A549 (cell line): ENCODE results near the gene TCP1. TPM values are rescaled to one million over a fixed set of nuclear protein-coding genes. Genes with fewer than 3 reads are reported as not detected.

Experiments used
- ATAC-seq, 2 experiments: fragments of 200-7000 bp in 1 of 2; fragments of >200 bp in 1 of 2; cut with Nextera tagmentation in 1 of 2; cut with Tn5 transposase in 1 of 2; 3 replicates each; pipeline versions ENCODE4 v1.8.0 to v1.9.1; 2018 to 2020; ENCODE audit warnings: mild to moderate bottlenecking in 1 of 2, moderate library complexity in 1 of 2
- CTCF ChIA-PET: fragments of 300-600 bp; sonication (Branson Sonifier 250); formaldehyde crosslinking; extraction: SDS; loops from one replicate; lab custom pipeline; 2021; ENCODE audit warnings: antibody characterized with exemption, inconsistent platforms; lab: Yijun Ruan, JAX
- POLR2A ChIA-PET: fragments of 350-600 bp; formaldehyde crosslinking; extraction: SDS; loops from one replicate; lab custom pipeline; 2021; ENCODE audit warnings: antibody characterized with exemption, inconsistent platforms; lab: Yijun Ruan, JAX
- DNase-seq, 2 experiments: peaks; one replicate each; pipeline versions ENCODE4 v3.0.0 to v3.0.0-alpha.2; 2011 to 2016; ENCODE audit warnings: low read depth in 1 of 2, low spot score in 1 of 2
- FAIRE-seq: peaks from 2 replicates; lab custom pipeline; 2011; peaks lifted over from hg19 to GRCh38; lab: Jason Lieb, UNC
- H3K27ac ChIP-seq, 2 experiments: fragments of >200 bp; sonication (Bioruptor Twin); formaldehyde crosslinking; 3 replicates each; pipeline ENCODE4 v1.5.1; 2016 to 2017
- H3K4me1 ChIP-seq: fragments of >200 bp; sonication (Bioruptor Twin); formaldehyde crosslinking; 3 replicates; pipeline ENCODE4 v1.6.1; 2016
- H3K4me2 ChIP-seq: fragments of >200 bp; sonication (Bioruptor Twin); formaldehyde crosslinking; 3 replicates; pipeline ENCODE4 v1.6.1; 2016
- H3K4me3 ChIP-seq: fragments of >200 bp; sonication (Bioruptor Twin); formaldehyde crosslinking; 3 replicates; pipeline ENCODE4 v1.5.1; 2016
- H3K9me3 ChIP-seq: fragments of >200 bp; sonication (Bioruptor Twin); formaldehyde crosslinking; 3 replicates; pipeline ENCODE4 v1.6.1; 2016
- CBX2 ChIP-seq: fragments of 200-600 bp; sonication (generic); IDR thresholded peaks from 2 replicates; pipeline ENCODE4 v1.6.1; 2016; ENCODE audit warnings: low read depth, mild to moderate bottlenecking, borderline replicate concordance
- EHMT2 ChIP-seq: fragments of 200-600 bp; sonication (generic); IDR thresholded peaks from 2 replicates; pipeline ENCODE4 v1.6.1; 2016; ENCODE audit warnings: antibody characterized with exemption, low read depth, mild to moderate bottlenecking, moderate library complexity
- EP300 ChIP-seq, 2 experiments: fragments of >200 bp; sonication (Bioruptor Twin); formaldehyde crosslinking; IDR thresholded peaks; 2 replicates in 1 of 2; 3 replicates in 1 of 2; pipeline ENCODE4 v1.6.1; 2016 to 2017
- HES2 ChIP-seq: fragments of >200 bp; sonication (Bioruptor Twin); formaldehyde crosslinking; IDR thresholded peaks from 2 replicates; pipeline ENCODE4 v1.6.1; 2016
- HEYL ChIP-seq: fragments of 250-450 bp; sonication (Bioruptor Pico); IDR thresholded peaks from 2 replicates; pipeline ENCODE4 v1.8.0; 2021; ENCODE audit warnings: mild to moderate bottlenecking, moderate library complexity
- JUNB ChIP-seq: fragments of >200 bp; sonication (Bioruptor Twin); formaldehyde crosslinking; IDR thresholded peaks from 2 replicates; pipeline ENCODE4 v1.6.1; 2016
- KDM5A ChIP-seq: fragments of 200-600 bp; sonication (generic); IDR thresholded peaks from 2 replicates; pipeline ENCODE4 v1.6.1; 2016; ENCODE audit warnings: antibody characterized with exemption, mild to moderate bottlenecking
- NFE2L2 ChIP-seq: fragments of 150-350 bp; conservative IDR thresholded peaks from 2 replicates; pipeline ENCODE4 v1.6.1; 2014; ENCODE audit warnings: low read length
- POLR2A ChIP-seq: IDR thresholded peaks from 2 replicates; pipeline ENCODE4 v1.6.1; 2012; ENCODE audit warnings: mild to moderate bottlenecking, low read length
- RAD21 ChIP-seq, 2 experiments: fragments of >200 bp in 1 of 2; sonication (Bioruptor Twin) in 1 of 2; formaldehyde crosslinking in 1 of 2; IDR thresholded peaks in 1 of 2; conservative IDR thresholded peaks in 1 of 2; 2 replicates in 1 of 2; 3 replicates in 1 of 2; pipeline ENCODE4 v1.6.1; 2012 to 2018; ENCODE audit warnings: inconsistent platforms in 1 of 2
- REST ChIP-seq: fragments of 200-600 bp; sonication (generic); IDR thresholded peaks from 2 replicates; pipeline ENCODE4 v1.6.1; 2016; ENCODE audit warnings: antibody characterized with exemption, mild to moderate bottlenecking, moderate library complexity
- RNF2 ChIP-seq: fragments of 200-600 bp; sonication (generic); IDR thresholded peaks from 2 replicates; pipeline ENCODE4 v1.6.1; 2016; ENCODE audit warnings: low read depth, mild to moderate bottlenecking, antibody characterized with exemption, moderate library complexity, borderline replicate concordance
- SMC3 ChIP-seq: fragments of >200 bp; sonication (Bioruptor Twin); formaldehyde crosslinking; IDR thresholded peaks from 3 replicates; pipeline ENCODE4 v1.6.1; 2018; ENCODE audit warnings: inconsistent platforms
- SREBF2 ChIP-seq: fragments of 450-650 bp; IDR thresholded peaks from 2 replicates; pipeline ENCODE4 v1.6.1; 2014; ENCODE audit warnings: mild to moderate bottlenecking, moderate library complexity
- ZFP36 ChIP-seq: fragments of 450-650 bp; IDR thresholded peaks from 2 replicates; pipeline ENCODE4 v1.6.1; 2014; ENCODE audit warnings: borderline replicate concordance; ENCODE audit not compliant: partially characterized antibody
- WGBS: methylation state at CpG from one replicate; pipeline ENCODE4 v1.1.6; 2017; ENCODE audit errors: missing lambda C conversion rate; 5-methylcytosine and 5-hydroxymethylcytosine counted together
- polyA plus RNA-seq, 4 experiments: library from polyadenylated mRNA; depleted of rRNA in 3 of 4; stranded (reverse); fragments of >200 nt; fragmentation: RNase III in 1 of 4; extraction: RNeasy Plus Mini Kit Qiagen cat#74134 plus additional on column Dnase treatment in 1 of 4; gene quantifications; 2 replicates in 3 of 4; 3 replicates in 1 of 4; pipeline ENCODE4 v1.2.3, GENCODE V29; 2011 to 2017
- TF ChIP-seq, protein P1 (sequence below): IDR thresholded peaks from 2 replicates; pipeline ENCODE4 v1.6.1; 2012
- TF ChIP-seq, protein P2 (sequence below): IDR thresholded peaks from 2 replicates; pipeline ENCODE4 v1.6.1; 2012; ENCODE audit warnings: low read depth, borderline replicate concordance
- TF ChIP-seq, protein P3 (sequence below): fragments of 450-650 bp; IDR thresholded peaks from 2 replicates; pipeline ENCODE4 v1.6.1; 2014; ENCODE audit warnings: antibody characterized with exemption

The TCP1 gene
- polyA plus RNA-seq, 2 of the 4 experiments (the other 2 are of a cell fraction), result 215 to 367 TPM

GRCh38 chr6:159821122-159821521 is 31.7 kb upstream of the TCP1 start:
- CTCF ChIA-PET, result no interaction called here
- ATAC-seq, result no peak
- Histone ChIP-seq H3K4me2 (no peak overlapping the region), H3K27ac (no peak overlapping the region), H3K9me3 (no peaks in the 10 kb centered on the region), H3K4me1 (no peaks in the 10 kb centered on the region), H3K4me3 (no peak overlapping the region)
- POLR2A ChIA-PET, result no interaction called here
- DNase-seq, result no peak
- TF ChIP-seq SREBF2 (no peak), CBX2 (no peak), JUNB (no peak), RAD21 (conservative IDR thresholded peaks at IDR 0.05 in 1 of 2, IDR thresholded peaks at IDR 0.05 in 1 of 2) (no peak)
- no peak for FAIRE-seq
- WGBS, result 75% methylated on average over 11 of the region's 11 CpGs

DNA sequence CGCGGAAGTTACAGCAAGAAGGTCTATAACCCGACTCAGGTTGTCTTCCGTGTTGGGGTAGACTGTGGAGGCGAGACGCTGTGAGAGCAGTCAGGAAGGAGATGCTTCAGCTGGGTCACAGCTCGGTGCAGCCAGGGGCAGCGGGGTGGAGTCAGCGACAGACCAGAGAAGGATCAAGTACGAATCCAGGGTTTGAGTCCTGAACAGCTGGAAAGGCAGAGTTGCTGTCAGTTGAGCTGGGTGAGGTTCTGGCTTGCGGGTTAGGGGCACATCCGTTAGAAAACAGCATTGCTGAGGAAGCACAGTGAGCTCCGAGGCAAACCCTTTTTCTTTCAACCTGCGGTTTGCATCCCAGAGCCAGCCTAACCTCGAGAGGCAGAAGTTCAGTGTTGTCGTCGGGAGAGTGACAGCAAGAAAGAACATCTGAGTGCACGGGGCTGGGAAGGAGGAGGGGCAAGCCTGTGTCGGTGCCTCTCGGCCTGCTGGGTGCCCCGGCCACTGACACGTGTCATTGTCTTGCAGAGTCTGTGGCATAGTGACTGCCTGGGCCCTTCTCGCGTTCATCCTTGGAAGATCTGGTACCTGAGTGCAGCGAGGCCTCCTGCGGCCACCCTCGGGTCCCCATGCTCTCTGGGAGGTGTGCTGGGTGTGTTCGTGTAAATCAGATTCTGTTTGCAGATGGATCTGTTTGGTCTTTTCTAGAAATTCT is 30.7 kb upstream of the TCP1 start:
- WGBS, result 62% methylated on average over 23 of the region's 28 CpGs
- no peak for DNase-seq
- no peaks in the 10 kb centered on the region for H3K9me3 ChIP-seq
- no peak for ATAC-seq
- no peak overlapping the region for H3K4me2 ChIP-seq
- POLR2A ChIA-PET, result no interaction called here
- CTCF ChIA-PET, result interaction anchor here (0.8 kb wide), 1 partner anchor 9 kb away, joined by 3 read pairs; no protein-coding TSS in a partner anchor
- H3K27ac ChIP-seq, result no peak overlapping the region
- no peaks in the 10 kb centered on the region for H3K4me1 ChIP-seq
- FAIRE-seq, result no peak
- no peak overlapping the region for H3K4me3 ChIP-seq
- TF ChIP-seq, protein P1, sequence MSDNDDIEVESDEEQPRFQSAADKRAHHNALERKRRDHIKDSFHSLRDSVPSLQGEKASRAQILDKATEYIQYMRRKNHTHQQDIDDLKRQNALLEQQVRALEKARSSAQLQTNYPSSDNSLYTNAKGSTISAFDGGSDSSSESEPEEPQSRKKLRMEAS, result no peak
- TF ChIP-seq HEYL (CRISPR knock-in tag) (no peak), HES2 (no peak), ZFP36 (no peak), EHMT2 (no peak), NFE2L2 (no peak), CBX2 (no peak), SMC3 (no peak), REST (no peak)
- TF ChIP-seq, protein P2, sequence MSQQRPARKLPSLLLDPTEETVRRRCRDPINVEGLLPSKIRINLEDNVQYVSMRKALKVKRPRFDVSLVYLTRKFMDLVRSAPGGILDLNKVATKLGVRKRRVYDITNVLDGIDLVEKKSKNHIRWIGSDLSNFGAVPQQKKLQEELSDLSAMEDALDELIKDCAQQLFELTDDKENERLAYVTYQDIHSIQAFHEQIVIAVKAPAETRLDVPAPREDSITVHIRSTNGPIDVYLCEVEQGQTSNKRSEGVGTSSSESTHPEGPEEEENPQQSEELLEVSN, result no peak

GRCh38 chr6:159819098-159819497 is 29.7 kb upstream of the TCP1 start:
- DNase-seq (no peak), ATAC-seq (no peak), FAIRE-seq (no peak)
- TF ChIP-seq KDM5A, result no peak
- TF ChIP-seq POLR2A, result no peak
- TF ChIP-seq, protein P3, sequence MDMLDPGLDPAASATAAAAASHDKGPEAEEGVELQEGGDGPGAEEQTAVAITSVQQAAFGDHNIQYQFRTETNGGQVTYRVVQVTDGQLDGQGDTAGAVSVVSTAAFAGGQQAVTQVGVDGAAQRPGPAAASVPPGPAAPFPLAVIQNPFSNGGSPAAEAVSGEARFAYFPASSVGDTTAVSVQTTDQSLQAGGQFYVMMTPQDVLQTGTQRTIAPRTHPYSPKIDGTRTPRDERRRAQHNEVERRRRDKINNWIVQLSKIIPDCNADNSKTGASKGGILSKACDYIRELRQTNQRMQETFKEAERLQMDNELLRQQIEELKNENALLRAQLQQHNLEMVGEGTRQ, result no peak
- no peak for TF ChIP-seq EP300 (IDR thresholded peaks at IDR 0.05)
- no peak for TF ChIP-seq ZFP36
- no peak for TF ChIP-seq SREBF2
- TF ChIP-seq RNF2, result no peak
- H3K4me3 ChIP-seq, result no peak overlapping the region
- H3K27ac ChIP-seq, result no peak overlapping the region
- H3K4me1 ChIP-seq, result no peaks in the 10 kb centered on the region
- WGBS, result 89% methylated on average over 11 of the region's 16 CpGs
- no peak overlapping the region for H3K4me2 ChIP-seq
- H3K9me3 ChIP-seq, result no peaks in the 10 kb centered on the region
- POLR2A ChIA-PET, result no interaction called here
- CTCF ChIA-PET, result interaction anchor here (0.8 kb wide), 1 partner anchor 8 kb away, joined by 3 read pairs; no protein-coding TSS in a partner anchor
